H9 (cell line): ENCODE results near the gene SLC9A6. TPM values are rescaled to one million over a fixed set of nuclear protein-coding genes. Genes with fewer than 3 reads are reported as not detected.

ENCODE experiments used
- DNase-seq: peaks from one replicate; pipeline ENCODE4 v3.0.0-alpha.2; 2017
- H2AFZ ChIP-seq: one replicate; pipeline ENCODE4 v1.6.1; 2013; ENCODE audit warnings: mild to moderate bottlenecking, low read length, control low read depth, moderate library complexity
- H2AK5ac ChIP-seq: 2 replicates; pipeline ENCODE4 v1.6.1; 2013; ENCODE audit warnings: low read length, control low read depth, mixed read lengths; ENCODE audit not compliant: insufficient read length
- H2BK120ac ChIP-seq: one replicate; pipeline ENCODE4 v1.6.1; 2013; ENCODE audit warnings: low read depth, mild to moderate bottlenecking, low read length, control low read depth, inconsistent platforms; ENCODE audit not compliant: poor library complexity, severe bottlenecking
- H2BK12ac ChIP-seq: 2 replicates; pipeline ENCODE4 v1.6.1; 2013; ENCODE audit warnings: low read length, control low read depth, mixed read lengths, low read depth; ENCODE audit not compliant: insufficient read length
- H2BK15ac ChIP-seq: 2 replicates; pipeline ENCODE4 v1.6.1; 2013; ENCODE audit warnings: low read depth, low read length, control low read depth
- H2BK20ac ChIP-seq: one replicate; pipeline ENCODE4 v1.6.1; 2013; ENCODE audit warnings: low read depth, mild to moderate bottlenecking, low read length, control low read depth, inconsistent platforms; ENCODE audit not compliant: poor library complexity, severe bottlenecking
- H2BK5ac ChIP-seq: 2 replicates; pipeline ENCODE4 v1.6.1; 2013; ENCODE audit warnings: low read length, control low read depth, mixed read lengths; ENCODE audit not compliant: insufficient read length
- H3K14ac ChIP-seq: 2 replicates; pipeline ENCODE4 v1.6.1; 2013; ENCODE audit warnings: low read length, control low read depth; ENCODE audit not compliant: insufficient read depth
- H3K18ac ChIP-seq: 2 replicates; pipeline ENCODE4 v1.6.1; 2013; ENCODE audit warnings: low read depth, mild to moderate bottlenecking, mixed read lengths, low read length, control low read depth; ENCODE audit not compliant: insufficient read length
- H3K23ac ChIP-seq: 2 replicates; pipeline ENCODE4 v1.6.1; 2013; ENCODE audit warnings: low read length, control low read depth, mixed read lengths, low read depth; ENCODE audit not compliant: insufficient read length
- H3K23me2 ChIP-seq: 2 replicates; pipeline ENCODE4 v1.6.1; 2013; ENCODE audit warnings: low read depth, mild to moderate bottlenecking, mixed read lengths, low read length, control low read depth; ENCODE audit not compliant: insufficient read length, poor library complexity, severe bottlenecking
- H3K27ac ChIP-seq: 2 replicates; pipeline ENCODE4 v1.5.1; 2013; ENCODE audit warnings: low read length, control low read depth, mixed read lengths, low read depth; ENCODE audit not compliant: insufficient read length
- H3K27me3 ChIP-seq: 2 replicates; pipeline ENCODE4 v1.6.1; 2013; ENCODE audit warnings: low read length, control low read depth, inconsistent platforms; ENCODE audit not compliant: insufficient read depth
- H3K4ac ChIP-seq: 2 replicates; pipeline ENCODE4 v1.6.1; 2013; ENCODE audit warnings: low read depth, mild to moderate bottlenecking, control low read depth, inconsistent platforms, low read length, moderate library complexity
- H3K4me1 ChIP-seq: 2 replicates; pipeline ENCODE4 v1.6.1; 2013; ENCODE audit warnings: low read length, control low read depth, inconsistent platforms; ENCODE audit not compliant: insufficient read depth
- H3K4me2 ChIP-seq: 2 replicates; pipeline ENCODE4 v1.6.1; 2013; ENCODE audit warnings: low read length, control low read depth, mixed read lengths; ENCODE audit not compliant: insufficient read length, insufficient read depth
- H3K56ac ChIP-seq: 2 replicates; pipeline ENCODE4 v1.6.1; 2013; ENCODE audit warnings: low read depth, mild to moderate bottlenecking, mixed read lengths, low read length, control low read depth; ENCODE audit not compliant: insufficient read length
- H3K79me1 ChIP-seq: 2 replicates; pipeline ENCODE4 v1.6.1; 2013; ENCODE audit warnings: low read depth, mild to moderate bottlenecking, moderate library complexity, low read length, control low read depth, inconsistent platforms; ENCODE audit not compliant: insufficient read depth, poor library complexity, severe bottlenecking
- H3K79me2 ChIP-seq: 2 replicates; pipeline ENCODE4 v1.6.1; 2013; ENCODE audit warnings: low read length, control low read depth, inconsistent platforms; ENCODE audit not compliant: insufficient read depth
- H3K9ac ChIP-seq: 2 replicates; pipeline ENCODE4 v1.6.1; 2013; ENCODE audit warnings: low read length, control low read depth, mixed read lengths; ENCODE audit not compliant: insufficient read length; ENCODE audit errors: extremely low read depth
- H3K9me3 ChIP-seq: one replicate; pipeline ENCODE4 v1.6.1; 2013; ENCODE audit warnings: low read depth, low read length, inconsistent platforms; ENCODE audit not compliant: control insufficient read depth
- H3T11ph ChIP-seq: one replicate; pipeline ENCODE4 v1.6.1; 2013; ENCODE audit warnings: mild to moderate bottlenecking, low read length, control low read depth, inconsistent platforms
- H4K20me1 ChIP-seq: one replicate; pipeline ENCODE4 v1.6.1; 2013; ENCODE audit not compliant: control insufficient read depth, insufficient read length, insufficient read depth
- H4K5ac ChIP-seq: 2 replicates; pipeline ENCODE4 v1.6.1; 2013; ENCODE audit warnings: low read depth, mild to moderate bottlenecking, mixed read lengths, low read length, control low read depth; ENCODE audit not compliant: insufficient read length
- H4K8ac ChIP-seq: replicated peaks from 2 replicates; pipeline ENCODE4 v1.6.1; 2013; ENCODE audit warnings: low read length, control low read depth, mixed read lengths, low read depth; ENCODE audit not compliant: insufficient read length
- H4K91ac ChIP-seq: 2 replicates; pipeline ENCODE4 v1.6.1; 2013; ENCODE audit warnings: low read depth, mild to moderate bottlenecking, moderate library complexity, mixed read lengths, low read length, control low read depth; ENCODE audit not compliant: insufficient read length
- H3K27ac Mint-ChIP-seq, 3 experiments: 2 replicates in 2 of 3; 3 replicates in 1 of 3; pipeline ENCODE4 v1.8.0; 2020 to 2021; ENCODE audit warnings: mixed read lengths in 3 of 3, mild to moderate bottlenecking in 1 of 3, moderate library complexity in 1 of 3
- H3K27me3 Mint-ChIP-seq: 2 replicates; pipeline ENCODE4 v1.8.0; 2021; ENCODE audit warnings: low read depth, mild to moderate bottlenecking, moderate library complexity, mixed read lengths
- H3K36me3 Mint-ChIP-seq, 3 experiments: 2 replicates in 2 of 3; 3 replicates in 1 of 3; pipeline ENCODE4 v1.8.0; 2020 to 2021; ENCODE audit warnings: low read depth in 3 of 3, mixed read lengths in 3 of 3; ENCODE audit not compliant: insufficient read depth in 1 of 3
- H3K4me1 Mint-ChIP-seq, 2 experiments: 2 replicates each; pipeline ENCODE4 v1.8.0; 2020; ENCODE audit warnings: mixed read lengths in 2 of 2
- H3K4me3 Mint-ChIP-seq, 2 experiments: 2 replicates in 1 of 2; 3 replicates in 1 of 2; pipeline ENCODE4 v1.8.0; 2020 to 2021; ENCODE audit warnings: mild to moderate bottlenecking in 2 of 2, mixed read lengths in 2 of 2, moderate library complexity in 1 of 2
- H3K9me3 Mint-ChIP-seq, 2 experiments: 2 replicates in 1 of 2; 3 replicates in 1 of 2; pipeline ENCODE4 v1.8.0; 2020; ENCODE audit warnings: mild to moderate bottlenecking in 2 of 2, mixed read lengths in 2 of 2, moderate library complexity in 1 of 2
- WGBS: extraction: QIAGEN DNeasy Blood & Tissue Kit; methylation state at CpG from one replicate; pipeline ENCODE4 v1.1.7; 2013; ENCODE audit warnings: missing lambda C conversion rate, low lambda C conversion rate, mixed read lengths; ENCODE audit not compliant: insufficient read length; ENCODE audit errors: extremely low coverage; 5-methylcytosine and 5-hydroxymethylcytosine counted together
- total RNA-seq: library from RNA; stranded (reverse); gene quantifications from 2 replicates; pipeline ENCODE4 v1.2.1, GENCODE V29; 2021
- TF ChIP-seq, protein P1 (sequence below): fragments of 200-600 bp; sonication (generic); conservative IDR thresholded peaks from 3 replicates; pipeline ENCODE4 v1.8.0; 2021; ENCODE audit warnings: antibody characterized with exemption, mild to moderate bottlenecking

The SLC9A6 gene
- total RNA-seq, 1 experiment from 2014 or later, result 12.3 TPM

GRCh38 chrX:136067966-136068365 lies 82.7 kb downstream of the SLC9A6 start:
- WGBS, result no CpG with 5 or more reads among the region's 7 CpGs
- Mint-ChIP-seq H3K27me3 (peaks cover 8% of the 10 kb centered on the region; the same call in 1 of the 2 replicates), H3K9me3 (peaks cover 62 to 68% of the 10 kb centered on the region in 2 experiments), H3K4me1 (no peaks in the 10 kb centered on the region), H3K27ac (no peak overlapping the region), H3K36me3 (peaks cover 0 to 4% (median 0%) of the 10 kb centered on the region in 3 experiments; a peak in 3 of 7 replicates), H3K4me3 (no peak overlapping the region)
- TF ChIP-seq, protein P1, sequence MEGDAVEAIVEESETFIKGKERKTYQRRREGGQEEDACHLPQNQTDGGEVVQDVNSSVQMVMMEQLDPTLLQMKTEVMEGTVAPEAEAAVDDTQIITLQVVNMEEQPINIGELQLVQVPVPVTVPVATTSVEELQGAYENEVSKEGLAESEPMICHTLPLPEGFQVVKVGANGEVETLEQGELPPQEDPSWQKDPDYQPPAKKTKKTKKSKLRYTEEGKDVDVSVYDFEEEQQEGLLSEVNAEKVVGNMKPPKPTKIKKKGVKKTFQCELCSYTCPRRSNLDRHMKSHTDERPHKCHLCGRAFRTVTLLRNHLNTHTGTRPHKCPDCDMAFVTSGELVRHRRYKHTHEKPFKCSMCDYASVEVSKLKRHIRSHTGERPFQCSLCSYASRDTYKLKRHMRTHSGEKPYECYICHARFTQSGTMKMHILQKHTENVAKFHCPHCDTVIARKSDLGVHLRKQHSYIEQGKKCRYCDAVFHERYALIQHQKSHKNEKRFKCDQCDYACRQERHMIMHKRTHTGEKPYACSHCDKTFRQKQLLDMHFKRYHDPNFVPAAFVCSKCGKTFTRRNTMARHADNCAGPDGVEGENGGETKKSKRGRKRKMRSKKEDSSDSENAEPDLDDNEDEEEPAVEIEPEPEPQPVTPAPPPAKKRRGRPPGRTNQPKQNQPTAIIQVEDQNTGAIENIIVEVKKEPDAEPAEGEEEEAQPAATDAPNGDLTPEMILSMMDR, result no peak
- Histone ChIP-seq H3K14ac (no peak overlapping the region), H2AK5ac (no peak overlapping the region), H3K18ac (no peak overlapping the region), H3K9ac (no peak overlapping the region), H3T11ph (no peak overlapping the region), H3K27ac (no peak overlapping the region), H3K79me1 (no peaks in the 10 kb centered on the region), H3K23ac (no peak overlapping the region), H2AFZ (no peak overlapping the region), H3K4ac (no peak overlapping the region), H2BK5ac (no peak overlapping the region), H2BK12ac (no peak overlapping the region), H3K79me2 (no peaks in the 10 kb centered on the region), H4K91ac (no peak overlapping the region), H3K4me2 (no peak overlapping the region), H3K27me3 (no peaks in the 10 kb centered on the region), H3K56ac (no peak overlapping the region), H3K23me2 (no peaks in the 10 kb centered on the region), H4K5ac (no peak overlapping the region), H4K8ac (no peak overlapping the region), H2BK20ac (no peak overlapping the region), H3K9me3 (peaks cover 74% of the 10 kb centered on the region), H2BK15ac (no peak overlapping the region), H3K4me1 (no peaks in the 10 kb centered on the region), H4K20me1 (no peaks in the 10 kb centered on the region), H2BK120ac (no peak overlapping the region)
- DNase-seq, result no peak
